ENCODE measurements around the gene MPG. TPM values are rescaled to one million over a fixed set of nuclear protein-coding genes. Genes with fewer than 3 reads are reported as not detected.
"Not testable (repeated sequence)": the region's sequence is repeated elsewhere in the genome, so short reads cannot be mapped to it uniquely, and the experiment has no call there.

The MPG gene
- polyA plus RNA-seq, 1 donor (not counting 4 experiments of a cell fraction or from before 2014, with no cell fraction given): 22.7 TPM

- no peaks in the 10 kb centered on the region for H3K9me1 ChIP-seq (ENCODE audit: control insufficient read depth, extremely low read depth, insufficient read depth, low read length)
- peaks cover 5% of the 10 kb centered on the region for H4K20me1 ChIP-seq (ENCODE audit: control insufficient read depth, extremely low read depth, insufficient read depth, low read length)
- no peaks in the 10 kb centered on the region for H3K9me3 ChIP-seq (ENCODE audit: control insufficient read depth, low read depth, low read length)
- H3K4me2 ChIP-seq (ENCODE audit: control insufficient read depth, extremely low read depth, insufficient read depth, low read depth, low read length): no peak overlapping the region
- no peak overlapping the region for H3K4me3 ChIP-seq (ENCODE audit: control insufficient read depth in 2 of 3, extremely low read depth in 1 of 3, insufficient read depth in 2 of 3, low read depth in 1 of 3, low read length in 3 of 3)
- dilution Hi-C loops (cut with MboI; ENCODE audit: extremely low pct_ligation_motif_present, low sequenced_read_pairs): no loop called here
- no peak overlapping the region for H2AFZ ChIP-seq (ENCODE audit: control insufficient read depth, low read length)
- no peaks in the 10 kb centered on the region for H3K4me1 ChIP-seq (ENCODE audit: control insufficient read depth, extremely low read depth, insufficient read depth, low read length)
- no peak overlapping the region for H3K27ac ChIP-seq (ENCODE audit: control insufficient read depth, insufficient read depth, low read length)
- DNase-seq (ENCODE audit: low read depth, low spot score) (no peak), FAIRE-seq (no peak)
- H3K79me2 ChIP-seq (ENCODE audit: control insufficient read depth, insufficient read depth, low read length): no peaks in the 10 kb centered on the region
- TF ChIP-seq CTCF (optimal IDR thresholded peaks at IDR 0.05 in 1 of 3, IDR thresholded peaks at IDR 0.05 in 1 of 3, conservative IDR thresholded peaks at IDR 0.05 in 1 of 3; ENCODE audit: extremely low read depth in 1 of 3, insufficient read depth in 2 of 3, low read length in 3 of 3): no peak
- TF ChIP-seq EZH2 (IDR thresholded peaks at IDR 0.05; ENCODE audit: low read length): no peak
- H3K36me3 ChIP-seq (ENCODE audit: control insufficient read depth in 2 of 2, extremely low read depth in 1 of 2, insufficient read depth in 2 of 2, low read length in 2 of 2): peaks cover 9 to 13% of the 10 kb centered on the region in 2 experiments
- H3K27me3 ChIP-seq (ENCODE audit: control insufficient read depth, extremely low read depth, insufficient read depth, low read length): no peaks in the 10 kb centered on the region
- no peak overlapping the region for H3K9ac ChIP-seq (ENCODE audit: control insufficient read depth, extremely low read depth, insufficient read depth, low read length)
Measured at GRCh38 chr16:120756-121155, 42.7 kb downstream of the MPG start.

- Histone ChIP-seq H3K4me2 (ENCODE audit: control insufficient read depth, extremely low read depth, insufficient read depth, low read depth, low read length) (no peak overlapping the region), H3K27ac (ENCODE audit: control insufficient read depth, insufficient read depth, low read length) (no peak overlapping the region), H2AFZ (ENCODE audit: control insufficient read depth, low read length) (no peak overlapping the region), H4K20me1 (ENCODE audit: control insufficient read depth, extremely low read depth, insufficient read depth, low read length) (peaks cover 5% of the 10 kb centered on the region), H3K36me3 (ENCODE audit: control insufficient read depth in 2 of 2, extremely low read depth in 1 of 2, insufficient read depth in 2 of 2, low read length in 2 of 2) (peaks cover 8% of the 10 kb centered on the region in 2 experiments), H3K9ac (ENCODE audit: control insufficient read depth, extremely low read depth, insufficient read depth, low read length) (no peak overlapping the region), H3K9me3 (ENCODE audit: control insufficient read depth, low read depth, low read length) (no peaks in the 10 kb centered on the region), H3K4me3 (ENCODE audit: control insufficient read depth in 2 of 3, extremely low read depth in 1 of 3, insufficient read depth in 2 of 3, low read depth in 1 of 3, low read length in 3 of 3) (no peak overlapping the region), H3K9me1 (ENCODE audit: control insufficient read depth, extremely low read depth, insufficient read depth, low read length) (no peaks in the 10 kb centered on the region), H3K4me1 (ENCODE audit: control insufficient read depth, extremely low read depth, insufficient read depth, low read length) (no peaks in the 10 kb centered on the region), H3K79me2 (ENCODE audit: control insufficient read depth, insufficient read depth, low read length) (no peaks in the 10 kb centered on the region), H3K27me3 (ENCODE audit: control insufficient read depth, extremely low read depth, insufficient read depth, low read length) (no peaks in the 10 kb centered on the region)
- dilution Hi-C loops (cut with MboI; ENCODE audit: extremely low pct_ligation_motif_present, low sequenced_read_pairs): no loop called here
- no peak for FAIRE-seq
- TF ChIP-seq CTCF (optimal IDR thresholded peaks at IDR 0.05 in 1 of 3, IDR thresholded peaks at IDR 0.05 in 1 of 3, conservative IDR thresholded peaks at IDR 0.05 in 1 of 3; ENCODE audit: extremely low read depth in 1 of 3, insufficient read depth in 2 of 3, low read length in 3 of 3) (no peak), EZH2 (IDR thresholded peaks at IDR 0.05; ENCODE audit: low read length) (no peak)
- no peak for DNase-seq (ENCODE audit: low read depth, low spot score)
Measured at GRCh38 chr16:122361-122760, 44.3 kb downstream of the MPG start.

- H4K20me1 ChIP-seq (ENCODE audit: control insufficient read depth, extremely low read depth, insufficient read depth, low read length); H3K4me2 ChIP-seq (ENCODE audit: control insufficient read depth, extremely low read depth, insufficient read depth, low read depth, low read length); dilution Hi-C loops (cut with MboI; ENCODE audit: extremely low pct_ligation_motif_present, low sequenced_read_pairs); DNase-seq (ENCODE audit: low read depth, low spot score); H3K9me1 ChIP-seq (ENCODE audit: control insufficient read depth, extremely low read depth, insufficient read depth, low read length); H3K9me3 ChIP-seq (ENCODE audit: control insufficient read depth, low read depth, low read length); H3K9ac ChIP-seq (ENCODE audit: control insufficient read depth, extremely low read depth, insufficient read depth, low read length); H3K27me3 ChIP-seq (ENCODE audit: control insufficient read depth, extremely low read depth, insufficient read depth, low read length); H3K4me1 ChIP-seq (ENCODE audit: control insufficient read depth, extremely low read depth, insufficient read depth, low read length); H3K27ac ChIP-seq (ENCODE audit: control insufficient read depth, insufficient read depth, low read length); H3K4me3 ChIP-seq (ENCODE audit: control insufficient read depth in 2 of 3, extremely low read depth in 1 of 3, insufficient read depth in 2 of 3, low read depth in 1 of 3, low read length in 3 of 3); H2AFZ ChIP-seq (ENCODE audit: control insufficient read depth, low read length); H3K79me2 ChIP-seq (ENCODE audit: control insufficient read depth, insufficient read depth, low read length); FAIRE-seq; H3K36me3 ChIP-seq (ENCODE audit: control insufficient read depth in 2 of 2, extremely low read depth in 1 of 2, insufficient read depth in 2 of 2, low read length in 2 of 2): not testable (repeated sequence)
Measured at GRCh38 chr16:123558-124350, 45.7 kb downstream of the MPG start.

Data from keratinocyte (primary cell).